CD4-positive, alpha-beta T cell (primary cell): ENCODE data around the gene PON3. TPM values are rescaled to one million over a fixed set of nuclear protein-coding genes. Genes with fewer than 3 reads are reported as not detected.

Source experiments
- ATAC-seq: fragments of 200-7000 bp; cut with Tn5 transposase; one replicate; pipeline ENCODE4 v1.10.0; 2022; ENCODE audit warnings: mild to moderate bottlenecking; ENCODE audit not compliant: poor library complexity
- CTCF ChIA-PET: fragments of 350-600 bp; sonication (Branson Sonifier 250); formaldehyde crosslinking; loops from one replicate; lab custom pipeline; 2021; ENCODE audit warnings: antibody characterized with exemption, inconsistent platforms; lab: Charles Lee
- POLR2A ChIA-PET: fragments of 350-600 bp; sonication (Branson Sonifier 250); formaldehyde crosslinking; loops from one replicate; lab custom pipeline; 2021; ENCODE audit warnings: antibody characterized with exemption, inconsistent platforms; lab: Charles Lee
- DNase-seq, 14 experiments: peaks; one replicate each; pipeline ENCODE4 v3.0.0-alpha.2; 2013 to 2020; ENCODE audit warnings: mixed read lengths in 2 of 14
- H3K27ac ChIP-seq, 2 donors: one replicate each; pipeline versions ENCODE4 v1.5.1 to v1.7.0; 2013; ENCODE audit warnings: low read length in 2 of 2, low read depth in 1 of 2, mild to moderate bottlenecking in 1 of 2
- H3K27me3 ChIP-seq, 2 experiments: 1 replicate in 1 of 2; 2 replicates in 1 of 2; pipeline versions ENCODE4 v1.6.1 to v1.7.0; 2013; ENCODE audit warnings: low read length in 2 of 2, control low read depth in 1 of 2, mild to moderate bottlenecking in 1 of 2, moderate library complexity in 1 of 2; ENCODE audit not compliant: insufficient read depth in 2 of 2, control insufficient read depth in 1 of 2
- H3K36me3 ChIP-seq: one replicate; pipeline ENCODE4 v1.6.1; 2013; ENCODE audit warnings: low read length, control low read depth; ENCODE audit not compliant: insufficient read depth
- H3K4me1 ChIP-seq: one replicate; pipeline ENCODE4 v1.6.1; 2013; ENCODE audit warnings: low read length, control low read depth; ENCODE audit not compliant: insufficient read depth
- H3K4me3 ChIP-seq: one replicate; pipeline ENCODE4 v1.5.1; 2013; ENCODE audit warnings: mild to moderate bottlenecking, low read length, moderate library complexity
- H3K9me3 ChIP-seq, 2 experiments: 1 replicate in 1 of 2; 2 replicates in 1 of 2; pipeline versions ENCODE4 v1.6.1 to v1.7.0; 2013; ENCODE audit warnings: low read length in 2 of 2, mild to moderate bottlenecking in 2 of 2, control low read depth in 1 of 2, moderate library complexity in 1 of 2; ENCODE audit not compliant: control insufficient read depth in 1 of 2, insufficient read depth in 1 of 2
- H3K27ac Mint-ChIP-seq: one replicate; pipeline ENCODE4 v1.8.0; 2020; ENCODE audit warnings: mixed read lengths
- H3K27me3 Mint-ChIP-seq: one replicate; pipeline ENCODE4 v1.8.0; 2021; ENCODE audit warnings: mixed read lengths
- H3K36me3 Mint-ChIP-seq: one replicate; pipeline ENCODE4 v1.8.0; 2021; ENCODE audit warnings: low read depth, mixed read lengths
- H3K4me1 Mint-ChIP-seq: one replicate; pipeline ENCODE4 v1.8.0; 2021; ENCODE audit warnings: low read depth, mixed read lengths
- H3K4me3 Mint-ChIP-seq: one replicate; pipeline ENCODE4 v1.8.0; 2020; ENCODE audit warnings: mild to moderate bottlenecking, mixed read lengths
- H3K9me3 Mint-ChIP-seq: one replicate; pipeline ENCODE4 v1.8.0; 2020; ENCODE audit warnings: mixed read lengths
- intact Hi-C, 2 experiments: fragments of 100-400 bp; cut with DNase I in 1 of 2; cut with micrococcal nuclease in 1 of 2; formaldehyde crosslinking; loops; one replicate each; pipeline versions ENCODE4 v1.15.1 to v1.9.0; 2023 to 2025; cut with DNase I, micrococcal nuclease
- total RNA-seq, 174 experiments: library from RNA in 2 of 174; stranded (reverse) in 2 of 174; gene quantifications; one replicate each; pipeline ENCODE4 v1.2.3 and lab custom pipeline; 2021 to 2026
- TF ChIP-seq, protein P1 (sequence below): fragments of 200-600 bp; IDR thresholded peaks from one replicate; pipeline ENCODE4 v1.8.0; 2022; ENCODE audit warnings: antibody characterized with exemption, mild to moderate bottlenecking

Gene PON3
- total RNA-seq, 2 experiments from 2014 or later, result not detected

GRCh38 chr7:95311389-95311788 is 84.8 kb downstream of the PON3 start:
- DNase-seq (no peak), ATAC-seq (no peak)
- CTCF ChIA-PET, result no interaction called here

DNA sequence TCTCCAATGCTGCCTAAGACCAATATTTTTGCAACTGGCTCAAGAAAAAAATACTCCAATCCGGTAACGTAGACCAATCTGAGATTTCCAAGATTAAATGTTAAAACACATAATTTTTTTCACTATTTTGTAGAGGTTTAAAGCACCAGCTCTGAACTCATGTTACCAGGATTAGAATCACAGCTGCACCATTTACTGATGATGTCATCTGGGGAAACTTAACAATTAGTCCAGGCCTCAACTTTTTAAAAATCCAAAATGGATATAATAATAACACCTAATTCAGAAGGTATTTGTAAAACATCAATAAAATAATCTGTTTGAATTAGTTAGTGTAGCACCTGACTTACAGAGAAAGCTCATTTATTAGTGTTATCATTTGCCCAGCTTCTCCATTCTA is 86.2 kb downstream of the PON3 start:
- H3K27me3 ChIP-seq, result peaks cover 0 to 3% of the 10 kb centered on the region in 2 experiments
- Mint-ChIP-seq H3K27ac (no peak overlapping the region), H3K9me3 (no peaks in the 10 kb centered on the region), H3K36me3 (no peaks in the 10 kb centered on the region), H3K27me3 (peaks cover 9% of the 10 kb centered on the region), H3K4me3 (no peak overlapping the region), H3K4me1 (no peaks in the 10 kb centered on the region)
- H3K9me3 ChIP-seq, result no peaks in the 10 kb centered on the region
- TF ChIP-seq, protein P1, sequence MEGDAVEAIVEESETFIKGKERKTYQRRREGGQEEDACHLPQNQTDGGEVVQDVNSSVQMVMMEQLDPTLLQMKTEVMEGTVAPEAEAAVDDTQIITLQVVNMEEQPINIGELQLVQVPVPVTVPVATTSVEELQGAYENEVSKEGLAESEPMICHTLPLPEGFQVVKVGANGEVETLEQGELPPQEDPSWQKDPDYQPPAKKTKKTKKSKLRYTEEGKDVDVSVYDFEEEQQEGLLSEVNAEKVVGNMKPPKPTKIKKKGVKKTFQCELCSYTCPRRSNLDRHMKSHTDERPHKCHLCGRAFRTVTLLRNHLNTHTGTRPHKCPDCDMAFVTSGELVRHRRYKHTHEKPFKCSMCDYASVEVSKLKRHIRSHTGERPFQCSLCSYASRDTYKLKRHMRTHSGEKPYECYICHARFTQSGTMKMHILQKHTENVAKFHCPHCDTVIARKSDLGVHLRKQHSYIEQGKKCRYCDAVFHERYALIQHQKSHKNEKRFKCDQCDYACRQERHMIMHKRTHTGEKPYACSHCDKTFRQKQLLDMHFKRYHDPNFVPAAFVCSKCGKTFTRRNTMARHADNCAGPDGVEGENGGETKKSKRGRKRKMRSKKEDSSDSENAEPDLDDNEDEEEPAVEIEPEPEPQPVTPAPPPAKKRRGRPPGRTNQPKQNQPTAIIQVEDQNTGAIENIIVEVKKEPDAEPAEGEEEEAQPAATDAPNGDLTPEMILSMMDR, result no peak
- H3K27ac ChIP-seq, result no peak overlapping the region
- ATAC-seq (no peak), DNase-seq (no peak)
- H3K4me1 ChIP-seq, result no peaks in the 10 kb centered on the region
- CTCF ChIA-PET, result no interaction called here
- H3K4me3 ChIP-seq, result no peak overlapping the region
- POLR2A ChIA-PET, result no interaction called here
- H3K36me3 ChIP-seq, result no peaks in the 10 kb centered on the region
- intact Hi-C loops, result no loop called here

More at GRCh38 chr7:95311389-95311788, 84.8 kb downstream of the PON3 start:
- TF ChIP-seq, protein P1, result no peak
- Histone ChIP-seq H3K9me3 (no peaks in the 10 kb centered on the region), H3K27ac (no peak overlapping the region), H3K36me3 (no peaks in the 10 kb centered on the region), H3K4me1 (no peaks in the 10 kb centered on the region), H3K27me3 (peaks cover 0 to 3% of the 10 kb centered on the region in 2 experiments), H3K4me3 (no peak overlapping the region)
- Mint-ChIP-seq H3K4me3 (no peak overlapping the region), H3K4me1 (no peaks in the 10 kb centered on the region), H3K27ac (no peak overlapping the region), H3K9me3 (no peaks in the 10 kb centered on the region), H3K36me3 (no peaks in the 10 kb centered on the region), H3K27me3 (peaks cover 9% of the 10 kb centered on the region)
- intact Hi-C loops, result no loop called here
- POLR2A ChIA-PET, result no interaction called here

Other genes starting within 250 kb of the PON3 start
- not detected for gene PON1, start 71.8 kb downstream of the PON3 start, total RNA-seq
- 1 to 10 TPM; 5.4 to 6.7 TPM for gene PON2, start 38.7 kb upstream of the PON3 start, total RNA-seq
- not detected for gene ASB4, start 89.6 kb upstream of the PON3 start, total RNA-seq
- not detected for gene PDK4, start 200.1 kb upstream of the PON3 start, total RNA-seq